ENCODE measurements around the gene KPNB1. TPM values are rescaled to one million over a fixed set of nuclear protein-coding genes. Genes with fewer than 3 reads are reported as not detected.

The KPNB1 gene
- 100 to 1,000 TPM; 100 to 162 (median 139) TPM for total RNA-seq

DNA sequence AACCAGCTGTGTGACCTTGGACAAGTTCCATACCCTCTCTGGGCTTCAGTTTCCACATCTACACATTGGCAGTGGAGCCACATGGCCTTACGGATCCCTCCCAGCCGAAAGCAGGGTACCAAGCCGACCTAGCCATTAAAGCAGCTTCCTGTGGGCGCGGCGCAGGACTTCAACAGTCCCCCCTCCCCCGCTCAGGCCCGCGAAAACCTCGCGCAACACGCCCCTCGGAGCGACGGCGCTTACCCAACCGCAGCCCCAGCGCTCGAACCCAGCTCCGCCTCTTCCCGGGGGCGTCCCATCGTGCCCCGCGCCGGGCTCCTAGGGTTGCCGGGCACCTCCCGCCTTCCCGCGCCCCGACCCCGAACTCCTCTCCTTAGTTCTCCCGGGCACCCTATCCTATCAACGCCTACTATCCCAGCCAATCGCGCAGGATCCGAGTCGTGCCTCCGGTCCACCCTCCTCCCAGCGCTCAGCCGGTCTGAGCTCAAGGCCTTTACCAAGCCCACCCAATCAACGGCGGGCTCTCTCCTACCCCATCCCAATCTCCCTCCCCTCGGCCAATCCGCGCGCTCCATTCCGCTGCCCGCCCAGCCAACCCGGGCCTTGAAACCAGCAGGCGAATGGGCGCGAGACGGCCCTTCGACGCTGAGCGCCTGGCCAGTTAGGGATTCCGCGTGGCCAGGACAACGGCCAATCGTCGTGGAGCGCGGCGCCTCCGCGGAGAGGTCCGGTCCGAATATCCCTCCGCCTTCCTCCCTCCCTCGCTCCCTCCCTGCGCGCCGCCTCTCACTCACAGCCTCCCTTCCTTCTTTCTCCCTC, at the start of gene KPNB1:
KPNB1 (plus strand) TSS at position 767 of the 819 bp plus-strand sequence. CDS start 326 bp downstream, outside the sequence.
- peak; percentile 100 for DNase-seq (ENCODE audit: low spot score in 2 of 2)
- Histone ChIP-seq H3K4me1 (peaks cover 29% of the 10 kb centered on the region), H3K27me3 (no peaks in the 10 kb centered on the region), H3K4me3 (peak within 1 kb of the TSS; percentile 89), H3K36me3 (peaks cover 23% of the 10 kb centered on the region), H3K9me3 (no peaks in the 10 kb centered on the region), H3K27ac (peak within 1 kb of the TSS; percentile 91)
- TF ChIP-seq POLR2A (IDR thresholded peaks at IDR 0.05) (peak in 1 of 2 donors; percentile 41), POLR2AphosphoS5 (IDR thresholded peaks at IDR 0.05) (peak; percentile 52 to 99 (median 97)), EP300 (IDR thresholded peaks at IDR 0.05) (no peak)
- under 1% methylated on average over 60 of the region's 74 CpGs for whole genome bisulfite sequencing

DNA sequence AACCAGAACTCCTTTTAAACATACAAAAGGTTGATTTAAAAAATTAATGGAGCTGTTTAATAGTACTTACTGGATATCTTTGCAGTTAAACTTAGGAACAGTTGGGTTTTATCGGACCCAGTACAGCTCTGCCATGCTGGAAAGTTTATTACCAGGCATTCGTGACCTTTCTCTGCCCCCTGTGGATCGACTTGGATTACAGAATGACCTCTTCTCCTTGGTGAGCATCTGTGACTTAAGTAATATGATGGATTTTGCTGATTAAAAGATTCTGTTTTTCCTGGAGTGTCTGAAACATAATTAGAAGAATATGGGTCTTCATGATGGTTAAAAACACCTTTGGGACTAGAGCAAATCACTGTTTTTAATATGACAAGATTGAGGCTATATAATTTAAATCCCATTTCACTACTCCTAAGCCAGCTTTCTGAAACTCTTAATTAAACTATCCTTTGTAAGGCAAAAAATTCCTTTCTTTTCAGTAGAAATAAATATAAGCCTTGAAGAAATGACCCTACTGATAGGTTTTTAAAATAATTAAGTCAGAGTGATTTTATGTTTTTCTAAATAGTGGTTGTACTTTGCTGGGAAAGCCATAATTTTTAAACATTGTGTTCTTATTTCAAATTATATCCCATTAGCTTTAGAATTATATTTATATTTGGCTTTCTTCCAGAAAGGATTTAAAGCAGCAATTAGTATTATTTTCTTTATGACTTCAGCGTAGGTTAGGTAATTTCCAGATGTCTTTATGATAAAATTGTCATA, 45.7 kb upstream of the KPNB1 start:
- H3K9me3 ChIP-seq, result no peaks in the 10 kb centered on the region
- peaks cover 82% of the 10 kb centered on the region for H3K36me3 ChIP-seq
- DNase-seq (ENCODE audit: low spot score in 2 of 2), result no peak
- H3K4me3 ChIP-seq, result no peak overlapping the region
- H3K27ac ChIP-seq, result no peak overlapping the region
- no peaks in the 10 kb centered on the region for H3K27me3 ChIP-seq
- TF ChIP-seq POLR2A (IDR thresholded peaks at IDR 0.05) (no peak), EP300 (IDR thresholded peaks at IDR 0.05) (no peak), POLR2AphosphoS5 (IDR thresholded peaks at IDR 0.05) (no peak)
- TF ChIP-seq, protein P1, sequence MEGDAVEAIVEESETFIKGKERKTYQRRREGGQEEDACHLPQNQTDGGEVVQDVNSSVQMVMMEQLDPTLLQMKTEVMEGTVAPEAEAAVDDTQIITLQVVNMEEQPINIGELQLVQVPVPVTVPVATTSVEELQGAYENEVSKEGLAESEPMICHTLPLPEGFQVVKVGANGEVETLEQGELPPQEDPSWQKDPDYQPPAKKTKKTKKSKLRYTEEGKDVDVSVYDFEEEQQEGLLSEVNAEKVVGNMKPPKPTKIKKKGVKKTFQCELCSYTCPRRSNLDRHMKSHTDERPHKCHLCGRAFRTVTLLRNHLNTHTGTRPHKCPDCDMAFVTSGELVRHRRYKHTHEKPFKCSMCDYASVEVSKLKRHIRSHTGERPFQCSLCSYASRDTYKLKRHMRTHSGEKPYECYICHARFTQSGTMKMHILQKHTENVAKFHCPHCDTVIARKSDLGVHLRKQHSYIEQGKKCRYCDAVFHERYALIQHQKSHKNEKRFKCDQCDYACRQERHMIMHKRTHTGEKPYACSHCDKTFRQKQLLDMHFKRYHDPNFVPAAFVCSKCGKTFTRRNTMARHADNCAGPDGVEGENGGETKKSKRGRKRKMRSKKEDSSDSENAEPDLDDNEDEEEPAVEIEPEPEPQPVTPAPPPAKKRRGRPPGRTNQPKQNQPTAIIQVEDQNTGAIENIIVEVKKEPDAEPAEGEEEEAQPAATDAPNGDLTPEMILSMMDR (IDR thresholded peaks at IDR 0.05), result no peak
- WGBS, result 49% methylated on average over 4 of the region's 4 CpGs
- peaks cover 2% of the 10 kb centered on the region for H3K4me1 ChIP-seq

DNA sequence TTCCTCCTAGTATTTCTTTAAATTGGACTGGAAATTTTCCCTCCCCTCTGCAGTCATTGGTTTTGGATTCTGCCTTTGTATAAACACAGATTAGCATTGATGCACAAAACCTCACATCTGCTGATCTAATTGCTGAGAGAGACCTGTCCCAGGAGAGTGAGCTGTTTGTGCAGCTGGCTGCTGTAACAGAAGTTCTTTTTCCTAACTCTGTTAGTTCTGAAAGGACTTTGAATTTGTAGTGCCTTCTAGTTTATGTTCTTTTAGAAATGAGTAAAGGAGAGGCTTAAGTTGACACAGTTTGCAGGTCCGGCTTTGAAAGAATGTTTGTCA, 45.2 kb upstream of the KPNB1 start:
- WGBS, result 70% methylated on average over 1 of the region's 1 CpG
- Histone ChIP-seq H3K27me3 (no peaks in the 10 kb centered on the region), H3K4me3 (no peak overlapping the region), H3K36me3 (peaks cover 83% of the 10 kb centered on the region), H3K27ac (no peak overlapping the region), H3K4me1 (peaks cover 2% of the 10 kb centered on the region), H3K9me3 (no peaks in the 10 kb centered on the region)
- no peak for TF ChIP-seq POLR2AphosphoS5 (IDR thresholded peaks at IDR 0.05)
- TF ChIP-seq POLR2A (IDR thresholded peaks at IDR 0.05), result no peak
- no peak for TF ChIP-seq EP300 (IDR thresholded peaks at IDR 0.05)
- TF ChIP-seq, protein P1 (IDR thresholded peaks at IDR 0.05), result no peak
- DNase-seq (ENCODE audit: low spot score in 2 of 2), result no peak

DNA sequence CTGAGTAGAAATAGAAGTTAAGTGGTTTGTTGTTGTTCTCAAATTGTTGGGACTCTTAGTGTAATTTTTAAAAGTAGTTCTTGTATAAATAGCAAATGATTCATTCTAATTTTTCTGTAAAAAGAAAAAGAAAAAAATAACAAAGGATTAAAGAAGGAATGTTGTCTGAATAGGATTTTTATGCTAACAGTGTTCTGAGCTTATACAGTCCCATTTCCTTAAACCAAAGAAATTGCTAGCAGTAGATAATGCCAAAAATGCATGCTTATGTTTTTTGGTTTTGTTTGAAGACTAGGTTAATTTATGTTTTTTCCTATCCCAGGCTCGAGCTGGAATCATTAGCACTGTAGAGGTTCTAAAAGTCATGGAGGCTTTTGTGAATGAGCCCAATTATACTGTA, 44.7 kb upstream of the KPNB1 start:
- peaks cover 2% of the 10 kb centered on the region for H3K4me1 ChIP-seq
- H3K36me3 ChIP-seq, result peaks cover 82% of the 10 kb centered on the region
- TF ChIP-seq EP300 (IDR thresholded peaks at IDR 0.05) (no peak), POLR2AphosphoS5 (IDR thresholded peaks at IDR 0.05) (no peak), POLR2A (IDR thresholded peaks at IDR 0.05) (no peak)
- TF ChIP-seq, protein P1 (IDR thresholded peaks at IDR 0.05), result no peak
- H3K27ac ChIP-seq, result no peak overlapping the region
- H3K27me3 ChIP-seq, result no peaks in the 10 kb centered on the region
- H3K4me3 ChIP-seq, result no peak overlapping the region
- WGBS, result 44% methylated on average over 1 of the region's 1 CpG
- no peak for DNase-seq (ENCODE audit: low spot score in 2 of 2)
- H3K9me3 ChIP-seq, result no peaks in the 10 kb centered on the region

DNA sequence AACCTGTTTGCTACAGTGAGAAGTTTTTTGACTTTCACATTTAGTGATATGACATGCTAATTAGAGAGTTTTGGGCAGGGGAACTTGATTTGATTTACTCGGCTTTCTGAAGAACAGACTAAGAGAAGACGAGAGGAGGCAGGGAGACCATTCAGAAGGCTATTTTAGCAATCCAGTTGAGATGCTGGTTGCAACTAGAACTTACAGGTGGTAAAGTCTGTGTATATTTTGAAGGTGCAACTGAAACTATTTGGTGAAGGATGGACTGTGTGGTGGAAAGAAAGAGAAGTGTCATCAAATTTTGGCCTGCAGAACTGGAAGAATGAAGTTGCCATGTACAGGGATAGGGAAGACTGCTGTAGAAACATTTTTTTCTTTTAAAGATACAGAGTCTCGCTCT, 42.2 kb upstream of the KPNB1 start:
- no peaks in the 10 kb centered on the region for H3K27me3 ChIP-seq
- H3K36me3 ChIP-seq, result peaks cover 78% of the 10 kb centered on the region
- peaks cover 2% of the 10 kb centered on the region for H3K4me1 ChIP-seq
- WGBS, result 86% methylated on average over 3 of the region's 3 CpGs
- H3K9me3 ChIP-seq, result no peaks in the 10 kb centered on the region
- no peak for DNase-seq (ENCODE audit: low spot score in 2 of 2)
- H3K4me3 ChIP-seq, result no peak overlapping the region
- no peak overlapping the region for H3K27ac ChIP-seq
- TF ChIP-seq EP300 (IDR thresholded peaks at IDR 0.05) (no peak), POLR2A (IDR thresholded peaks at IDR 0.05) (no peak), POLR2AphosphoS5 (IDR thresholded peaks at IDR 0.05) (no peak)
- TF ChIP-seq, protein P1 (IDR thresholded peaks at IDR 0.05), result no peak

All from suprapubic skin (tissue), 4 donors.